Umbilical cord (tissue), 2 donors: ENCODE results near the gene LGALS3BP. TPM values are rescaled to one million over a fixed set of nuclear protein-coding genes. Genes with fewer than 3 reads are reported as not detected.

Source experiments
- DNase-seq: peaks from one replicate; pipeline ENCODE4 v3.0.0-alpha.2; 2015; ENCODE audit warnings: low spot score
- total RNA-seq: library from RNA; depleted of rRNA; stranded (reverse); fragments of >200 nt; gene quantifications from one replicate; pipeline ENCODE4 v1.2.3, GENCODE V29; 2014; ENCODE audit warnings: low replicate concordance; ENCODE audit not compliant: insufficient read depth

LGALS3BP gene
- total RNA-seq, 1 donor from 2014 or later, result 202 TPM

DNA sequence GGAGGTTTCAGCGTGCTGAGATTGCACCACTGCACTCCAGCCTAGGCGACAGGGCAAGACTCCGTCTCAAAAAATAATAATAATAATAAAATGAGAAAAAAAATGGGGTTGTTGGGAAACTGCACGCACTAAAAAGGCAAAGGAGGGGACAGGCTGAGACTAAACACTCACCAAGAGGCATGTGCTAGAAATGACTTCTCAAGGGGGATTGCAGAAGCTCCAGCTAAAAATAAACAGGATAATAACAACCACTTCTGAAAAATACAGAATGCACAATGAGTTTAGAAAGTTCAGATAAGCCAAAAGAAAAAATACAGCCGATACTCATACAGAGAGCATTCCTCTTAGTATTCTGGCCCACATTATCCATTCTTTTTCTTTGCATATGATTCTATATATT, 39.5 kb downstream of the LGALS3BP start:
- peak; percentile 52 for DNase-seq

- DNase-seq, result no peak
Observed at GRCh38 chr17:78939615-78940014, 40.1 kb downstream of the LGALS3BP start.

DNA sequence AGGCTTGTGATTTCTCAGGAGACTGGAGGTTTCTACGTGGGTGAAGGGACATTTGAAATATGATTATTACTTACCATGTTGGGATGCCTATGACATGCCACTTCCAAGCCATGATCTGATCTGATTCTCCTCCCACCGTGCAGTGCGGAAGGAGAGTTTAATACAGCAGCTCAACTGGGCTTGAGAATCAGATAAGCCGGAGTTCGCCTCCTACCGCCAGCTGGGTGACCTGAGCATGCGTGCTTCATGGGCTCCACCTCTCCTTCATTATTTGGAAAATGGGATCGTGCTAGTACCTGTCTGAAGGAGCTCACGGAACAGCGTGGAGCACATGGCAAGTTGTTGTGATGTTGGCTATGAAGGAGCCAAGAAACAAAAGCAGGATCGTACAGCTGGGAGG, 42.2 kb downstream of the LGALS3BP start:
- no peak for DNase-seq

DNA sequence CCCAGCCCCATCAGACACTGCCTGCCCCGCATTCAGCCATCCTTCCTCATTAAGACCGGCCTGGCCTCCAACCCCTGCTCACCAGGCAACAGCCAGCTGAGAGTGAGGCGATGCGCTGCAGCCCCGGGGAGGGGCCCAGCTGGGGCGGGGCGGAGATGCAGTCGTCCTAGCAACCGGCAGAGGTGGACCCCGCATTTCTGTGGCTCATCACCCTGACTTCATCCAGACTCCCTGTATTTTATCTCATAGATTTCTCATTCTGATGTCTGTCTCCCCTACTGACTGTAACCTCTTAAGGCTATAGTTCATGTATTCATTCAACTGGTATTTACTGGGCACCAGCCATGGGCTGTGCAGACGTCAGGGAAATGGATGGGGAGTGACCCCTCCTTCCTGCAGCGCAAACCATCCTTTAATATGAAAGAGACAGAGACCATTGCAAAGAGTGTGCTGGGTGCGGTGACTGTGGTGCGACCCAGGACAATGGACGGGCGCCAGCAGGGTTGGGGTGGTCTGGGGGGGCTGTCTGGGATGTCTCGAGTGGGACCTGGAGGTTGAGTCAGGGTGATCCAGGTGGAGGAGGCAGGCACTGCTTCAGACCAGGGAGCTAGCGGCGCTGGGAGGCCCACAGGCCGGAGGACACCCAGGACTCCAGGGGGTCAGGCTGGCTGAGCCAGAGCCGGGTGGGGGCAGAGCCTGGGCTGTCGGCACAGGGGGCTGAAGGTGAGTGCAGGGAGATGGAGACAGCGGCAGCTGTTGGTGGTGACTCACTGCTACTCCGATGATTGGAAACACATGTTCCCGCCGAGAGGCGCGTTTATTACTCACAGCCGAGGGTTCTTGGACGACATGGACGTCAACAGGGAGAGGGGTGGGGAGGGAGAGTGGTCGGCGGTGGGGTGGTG, 44.1 kb downstream of the LGALS3BP start:
- DNase-seq, result peak; percentile 91

DNA sequence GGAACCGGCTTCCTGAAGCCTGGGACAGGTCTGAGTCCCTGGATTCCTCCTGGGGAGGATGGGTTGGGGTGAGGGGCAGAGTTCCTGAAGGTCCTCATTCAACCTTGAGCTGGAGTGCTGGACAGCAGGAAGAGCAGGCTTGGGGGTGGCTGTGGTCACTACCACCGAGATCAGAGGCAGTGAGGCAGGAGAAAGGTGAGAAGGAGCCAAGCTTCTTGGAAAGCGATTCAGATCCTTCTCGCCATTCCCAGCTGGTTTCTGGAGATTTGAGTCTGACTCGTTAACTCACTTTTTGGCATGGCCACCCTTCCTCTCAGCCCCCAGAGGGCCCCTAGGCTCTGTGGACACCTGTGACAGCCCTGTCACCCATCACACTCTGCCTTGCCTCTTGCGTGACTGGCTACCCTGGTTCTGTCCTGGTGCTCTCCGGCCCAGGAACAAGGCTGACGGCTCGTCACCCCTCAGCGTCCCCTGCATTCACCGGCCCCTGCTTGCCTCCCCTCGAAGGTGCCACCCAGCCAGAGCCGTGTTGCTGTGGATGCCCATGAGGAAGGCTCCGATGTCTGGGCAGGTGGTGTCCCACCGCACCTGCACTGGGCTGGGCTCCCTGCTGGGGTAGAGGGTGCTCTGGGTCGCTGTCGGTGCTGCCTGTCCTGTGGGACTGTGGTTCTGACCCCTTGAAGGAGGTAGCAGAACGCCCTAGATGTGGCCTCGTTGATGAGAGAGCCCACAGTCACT, 44.9 kb downstream of the LGALS3BP start:
- no peak for DNase-seq

GRCh38 chr17:78933959-78934568, 45.7 kb downstream of the LGALS3BP start:
- DNase-seq, result peak; percentile 95

- peak; percentile 66 for DNase-seq
Observed at GRCh38 chr17:78933025-78933958, 46.4 kb downstream of the LGALS3BP start.

GRCh38 chr17:78929908-78930775, 49.6 kb downstream of the LGALS3BP start:
- DNase-seq, result no peak

DNA sequence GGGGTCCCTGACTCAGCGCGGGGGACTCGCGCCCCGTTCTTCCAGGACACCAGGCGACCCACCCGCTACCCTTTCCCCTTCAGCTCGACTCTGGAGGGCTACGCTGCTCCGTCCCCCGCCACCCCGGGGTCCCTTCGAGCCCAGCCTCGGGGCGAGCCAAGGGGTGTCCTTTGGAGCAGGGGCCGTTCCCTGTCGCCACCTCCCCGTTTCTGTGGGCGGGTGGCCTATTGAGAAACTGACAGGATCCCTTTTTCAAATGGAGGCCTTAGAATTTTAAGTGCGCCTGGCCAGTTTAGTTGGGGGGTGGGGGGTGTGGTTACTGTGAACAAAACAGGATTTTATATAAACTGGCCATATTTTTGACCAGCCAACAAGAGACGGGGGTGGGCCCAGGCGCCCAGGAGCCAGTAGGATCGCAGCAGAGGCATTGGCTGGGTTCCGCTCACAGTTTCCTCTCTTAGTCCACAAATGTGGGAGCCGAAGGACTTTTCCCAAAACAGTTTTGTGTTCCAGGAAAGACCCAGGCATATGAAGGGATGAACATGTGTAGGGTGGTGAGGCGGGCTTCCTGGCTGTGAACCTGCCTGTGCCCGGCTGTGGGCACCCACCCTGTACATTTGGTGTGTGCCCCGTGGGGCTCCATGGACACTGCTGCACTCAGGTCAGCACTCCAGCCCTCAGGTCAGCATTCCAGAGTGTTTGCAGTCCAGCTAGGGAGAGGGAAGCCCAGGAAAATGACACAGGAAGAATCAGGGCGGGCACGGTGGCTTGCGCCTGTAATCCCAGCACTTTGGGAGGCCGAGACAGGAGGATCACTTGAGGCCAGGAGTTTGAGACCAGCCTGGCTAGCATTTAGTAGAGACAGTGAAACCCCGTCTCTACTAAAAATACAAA, 53.8 kb downstream of the LGALS3BP start:
- DNase-seq, result peak; percentile 87

- peak; percentile 86 for DNase-seq
Observed at GRCh38 chr17:78925234-78925633, 54.5 kb downstream of the LGALS3BP start, which contains the start of gene TIMP2. TSS of gene TIMP2 (minus strand) at chr17:78925387. CDS start at chr17:78925088, 299 bp downstream.

DNA sequence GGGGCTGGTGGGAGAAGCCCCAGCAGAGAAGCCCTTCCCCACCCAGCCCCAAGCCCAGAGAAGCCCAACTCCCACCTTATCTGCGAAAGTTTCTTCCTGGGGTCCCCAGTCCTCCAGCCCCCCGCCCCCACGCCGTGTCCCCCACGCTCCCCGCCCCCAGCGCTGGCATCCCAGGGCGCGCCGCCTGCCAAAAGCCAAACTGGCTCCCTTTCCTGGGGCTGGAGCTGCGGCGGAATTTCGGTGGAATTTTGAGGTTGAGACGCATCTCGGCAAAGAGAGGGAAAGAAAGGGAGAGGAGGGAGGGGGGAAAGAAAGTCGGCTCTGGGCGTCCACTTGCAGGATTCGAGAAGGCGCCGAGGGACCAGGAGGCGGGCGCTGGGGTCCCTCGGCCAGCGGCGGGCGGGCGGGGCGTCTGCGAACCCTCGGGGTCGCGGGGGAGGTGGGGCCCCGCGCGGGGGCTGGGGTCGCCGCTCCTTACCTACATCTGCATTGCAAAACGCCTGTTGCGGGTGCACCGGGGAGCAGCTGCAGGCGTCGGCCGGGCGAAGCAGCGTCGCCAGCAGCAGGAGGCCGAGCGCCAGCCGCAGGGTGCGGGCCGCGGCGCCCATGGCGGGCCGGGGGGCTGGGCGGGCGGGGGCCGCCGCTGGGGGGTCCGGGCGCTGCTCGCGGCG, 55.1 kb downstream of the LGALS3BP start:
- DNase-seq, result peak; percentile 46

- DNase-seq, result no peak
Observed at GRCh38 chr17:78923660-78924453, 55.9 kb downstream of the LGALS3BP start.

DNA sequence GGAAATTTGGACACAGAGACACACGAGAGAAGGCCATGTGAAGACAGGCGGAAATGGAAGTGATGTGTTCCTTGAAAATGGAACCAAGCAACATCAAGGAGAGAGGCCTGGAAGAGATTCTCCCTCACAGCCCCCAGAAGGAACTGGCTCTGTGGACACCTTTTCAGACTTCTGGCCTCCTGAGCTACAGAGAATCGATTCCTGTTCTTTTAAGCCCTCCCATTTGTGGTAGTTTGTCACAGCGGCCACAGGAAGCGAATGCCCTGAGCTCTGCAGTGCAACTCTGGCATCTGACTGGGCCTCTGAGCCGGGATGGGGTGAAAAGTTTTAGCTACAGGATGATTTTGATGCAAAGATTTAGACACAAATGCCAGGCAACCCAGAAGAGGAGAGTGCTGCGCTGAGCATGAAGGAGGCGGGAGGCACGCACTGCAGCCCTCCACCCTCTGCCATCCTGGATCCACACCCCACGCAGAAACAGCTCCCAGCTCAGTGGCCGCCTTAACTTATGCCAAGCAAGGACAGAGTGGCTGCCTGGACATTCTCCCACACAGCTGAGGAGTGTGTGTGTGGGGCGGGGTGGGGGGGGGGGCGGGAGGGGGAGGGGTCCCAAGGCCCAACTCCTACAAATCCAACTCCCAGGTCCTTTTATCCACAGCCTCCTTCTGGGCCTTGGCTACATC, 56.8 kb downstream of the LGALS3BP start:
- no peak for DNase-seq

- DNase-seq, result no peak
Observed at GRCh38 chr17:78921437-78921971, 58.2 kb downstream of the LGALS3BP start.
